GM12873 (cell line): Measurements from ENCODE around the gene TRPV5.

ENCODE experiments used
- TF ChIP-seq, protein P1 (sequence below): IDR thresholded peaks from 2 replicates; pipeline ENCODE4 v1.5.1; 2012; ENCODE audit warnings: low read depth, mild to moderate bottlenecking, moderate library complexity, low read length, control low read depth; ENCODE audit not compliant: insufficient read depth; ENCODE audit errors: missing control alignments

The TRPV5 gene

DNA sequence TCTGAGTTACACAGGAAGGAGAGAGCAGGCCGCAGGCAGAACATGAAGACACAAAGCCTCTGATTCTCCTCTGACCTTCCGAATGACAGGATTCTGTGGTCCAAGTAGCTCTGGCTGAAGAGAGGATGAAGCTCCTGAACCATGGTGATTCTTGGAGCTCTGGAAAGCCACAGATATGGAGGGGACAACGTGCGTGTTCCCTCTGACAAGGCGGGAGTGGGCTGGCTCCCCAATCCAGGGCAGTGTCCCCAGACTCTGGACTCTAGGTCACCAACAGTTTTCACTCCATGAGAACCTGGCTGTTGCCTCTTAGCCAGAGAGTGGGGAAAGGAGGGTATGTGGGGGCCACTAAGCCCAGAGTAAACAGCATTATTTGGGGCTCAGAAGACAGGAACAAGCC, 40.6 kb downstream of the TRPV5 start:
- TF ChIP-seq, protein P1, sequence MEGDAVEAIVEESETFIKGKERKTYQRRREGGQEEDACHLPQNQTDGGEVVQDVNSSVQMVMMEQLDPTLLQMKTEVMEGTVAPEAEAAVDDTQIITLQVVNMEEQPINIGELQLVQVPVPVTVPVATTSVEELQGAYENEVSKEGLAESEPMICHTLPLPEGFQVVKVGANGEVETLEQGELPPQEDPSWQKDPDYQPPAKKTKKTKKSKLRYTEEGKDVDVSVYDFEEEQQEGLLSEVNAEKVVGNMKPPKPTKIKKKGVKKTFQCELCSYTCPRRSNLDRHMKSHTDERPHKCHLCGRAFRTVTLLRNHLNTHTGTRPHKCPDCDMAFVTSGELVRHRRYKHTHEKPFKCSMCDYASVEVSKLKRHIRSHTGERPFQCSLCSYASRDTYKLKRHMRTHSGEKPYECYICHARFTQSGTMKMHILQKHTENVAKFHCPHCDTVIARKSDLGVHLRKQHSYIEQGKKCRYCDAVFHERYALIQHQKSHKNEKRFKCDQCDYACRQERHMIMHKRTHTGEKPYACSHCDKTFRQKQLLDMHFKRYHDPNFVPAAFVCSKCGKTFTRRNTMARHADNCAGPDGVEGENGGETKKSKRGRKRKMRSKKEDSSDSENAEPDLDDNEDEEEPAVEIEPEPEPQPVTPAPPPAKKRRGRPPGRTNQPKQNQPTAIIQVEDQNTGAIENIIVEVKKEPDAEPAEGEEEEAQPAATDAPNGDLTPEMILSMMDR: no peak

DNA sequence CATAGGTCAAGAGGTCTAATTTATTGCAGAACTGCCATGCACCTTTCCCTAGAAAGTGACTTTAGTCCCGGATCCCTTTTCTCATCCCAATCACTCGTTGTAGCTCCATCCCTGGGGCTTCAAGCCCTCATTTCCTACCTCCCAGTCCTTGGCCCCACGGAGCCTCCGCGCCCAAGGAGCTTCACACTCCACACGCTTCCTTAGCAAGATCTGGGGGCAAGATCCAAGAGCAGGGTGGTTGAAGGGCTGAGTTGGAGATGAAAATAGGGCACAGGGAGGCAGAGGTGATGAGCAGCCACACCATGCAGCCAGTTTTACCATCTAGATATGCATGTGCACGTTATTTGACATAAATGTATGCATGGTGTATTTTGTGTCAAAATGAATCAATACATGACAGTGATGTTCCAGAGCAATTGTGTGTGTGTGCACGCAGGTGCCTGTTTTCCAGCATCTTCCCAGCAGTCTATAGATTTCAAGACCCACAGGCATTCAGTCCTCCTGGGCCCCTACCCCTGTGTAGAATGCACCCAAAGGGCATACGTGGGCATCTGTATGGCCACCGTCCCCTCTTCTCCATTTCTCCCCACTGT, 42.0 kb downstream of the TRPV5 start:
- TF ChIP-seq, protein P1: no peak

DNA sequence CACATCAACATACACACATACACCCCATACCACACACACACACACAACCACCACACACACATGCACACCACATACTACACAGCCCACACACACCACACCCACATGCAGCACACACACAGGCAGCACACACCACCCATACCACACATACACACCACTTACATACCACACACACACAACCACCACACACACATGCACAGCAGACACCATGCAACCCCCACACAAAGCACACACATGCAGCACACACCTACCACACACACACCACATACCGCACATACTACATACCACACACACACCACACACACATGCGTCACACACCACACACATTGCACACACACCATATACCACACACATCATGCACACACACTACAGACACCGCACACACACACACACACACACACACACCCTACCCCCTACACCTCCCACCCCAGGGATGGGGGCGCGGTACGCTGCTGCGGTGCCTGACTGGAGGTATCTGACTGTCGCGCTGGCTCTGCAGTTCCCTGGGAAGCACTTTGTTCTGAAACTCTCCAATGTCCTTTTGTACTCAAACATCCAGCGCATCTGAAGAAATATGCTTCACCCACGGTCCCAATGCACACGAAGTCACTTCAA, 42.6 kb downstream of the TRPV5 start:
- TF ChIP-seq, protein P1: no peak

DNA sequence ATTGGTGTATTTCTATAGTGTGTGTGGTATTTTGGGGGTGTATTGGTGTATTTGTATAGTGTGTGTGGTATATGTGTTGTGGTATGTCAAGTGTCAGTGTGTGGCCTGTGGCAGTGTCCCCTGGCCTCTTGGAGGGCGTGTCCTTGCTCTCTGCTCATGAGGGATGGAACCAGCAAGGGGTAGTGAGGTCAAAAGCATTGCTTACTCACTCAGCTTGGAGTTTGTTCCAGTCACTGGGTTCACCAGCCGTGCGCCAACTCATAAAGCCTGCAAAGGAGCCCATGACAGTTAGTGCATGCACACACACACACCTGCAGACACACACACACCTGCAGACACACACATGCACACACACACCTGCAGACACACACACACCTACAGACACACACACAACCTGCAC, 43.7 kb downstream of the TRPV5 start:
- TF ChIP-seq, protein P1: no peak

DNA sequence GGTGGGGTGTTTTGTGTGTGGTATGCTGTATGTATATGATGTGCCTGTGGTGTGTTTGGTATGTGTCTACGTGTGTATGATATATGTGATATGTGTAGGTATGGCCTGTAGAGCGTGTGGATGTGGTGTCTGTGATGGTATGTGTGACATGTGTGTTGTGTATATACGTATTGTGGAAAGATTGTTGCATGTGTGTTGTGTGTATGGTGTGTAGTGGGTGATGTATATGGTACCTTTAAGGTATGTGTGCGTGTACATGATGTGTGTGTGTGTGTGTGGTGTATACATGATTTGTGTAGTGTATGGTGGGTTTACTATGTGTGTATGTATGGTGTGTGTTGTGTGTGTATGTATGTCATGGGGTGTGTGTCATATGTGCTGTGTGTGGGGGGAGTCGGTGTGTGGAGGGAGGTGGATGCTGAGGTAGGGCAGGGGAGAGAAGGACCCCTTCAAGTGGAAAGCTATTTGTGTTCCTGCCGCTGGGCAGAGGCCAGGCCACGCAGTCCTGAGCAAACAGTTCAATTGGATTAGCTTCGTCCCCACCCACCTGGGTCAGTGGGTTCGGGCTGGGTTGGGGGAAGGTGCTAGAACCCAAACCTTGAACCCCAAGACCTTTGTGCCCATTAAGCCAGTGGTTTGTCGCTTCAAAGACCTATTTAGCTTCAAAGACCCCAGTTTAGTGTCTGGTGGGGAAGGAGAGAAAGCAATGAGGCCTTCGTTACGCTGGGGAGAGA, 46.1 kb downstream of the TRPV5 start:
- TF ChIP-seq, protein P1: no peak

DNA sequence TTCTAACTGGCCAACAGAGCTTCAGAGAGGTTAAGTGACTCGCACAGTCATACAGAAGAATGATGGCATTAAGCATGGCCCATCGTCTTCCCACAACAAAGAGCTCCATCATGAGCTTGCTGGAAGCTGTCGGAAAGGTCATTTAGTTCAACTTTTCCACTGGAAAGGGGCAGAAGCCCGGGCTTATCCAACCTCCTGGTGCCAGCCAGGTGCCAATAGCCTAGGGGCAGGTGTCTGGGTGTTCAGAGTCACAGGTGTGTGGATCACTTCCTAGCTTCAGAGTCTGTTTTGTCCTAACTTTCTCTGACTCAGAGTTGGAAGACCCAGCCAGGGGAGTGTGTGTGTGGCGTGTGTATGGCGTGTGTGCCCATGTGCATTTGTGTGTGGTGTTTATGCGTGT, 46.7 kb downstream of the TRPV5 start:
- TF ChIP-seq, protein P1: no peak
